HG03139 (cell line): ENCODE measurements around the gene WDFY1.
A peak's percentile ranks its signal among the peaks of the same experiment; 100 is the strongest.

Experiments
- ATAC-seq: cut with Tn5 transposase; IDR thresholded peaks from one replicate; pipeline ENCODE4 v1.9.1; 2021; ENCODE audit not compliant: unreplicated experiment

The WDFY1 gene

GRCh38 chr2:223944703-223945531, at the start of gene WDFY1:
Gene WDFY1 (minus strand): TSS chr2:223945335. CDS start chr2:223945284, 51 bp downstream.
- peak; percentile 76 for ATAC-seq

GRCh38 chr2:223994562-223995162, 49.5 kb upstream of the WDFY1 start:
- no peak for ATAC-seq

- ATAC-seq, result no peak
Measured at GRCh38 chr2:223993634-223994232, 48.6 kb upstream of the WDFY1 start.

GRCh38 chr2:223991611-223992010, 46.5 kb upstream of the WDFY1 start:
- no peak for ATAC-seq

- ATAC-seq, result no peak
Measured at GRCh38 chr2:223989856-223990232, 44.7 kb upstream of the WDFY1 start.

GRCh38 chr2:223989206-223989855, 44.2 kb upstream of the WDFY1 start:
- ATAC-seq, result no peak

- ATAC-seq, result no peak
Measured at GRCh38 chr2:223981241-223981640, 36.1 kb upstream of the WDFY1 start.

GRCh38 chr2:223980803-223981202, 35.7 kb upstream of the WDFY1 start:
- ATAC-seq, result no peak

GRCh38 chr2:223980397-223980735, 35.2 kb upstream of the WDFY1 start:
- no peak for ATAC-seq

GRCh38 chr2:223979730-223980396, 34.7 kb upstream of the WDFY1 start:
- no peak for ATAC-seq

GRCh38 chr2:223978451-223978850, 33.3 kb upstream of the WDFY1 start:
- no peak for ATAC-seq

- ATAC-seq, result no peak
Measured at GRCh38 chr2:223976635-223977226, 31.6 kb upstream of the WDFY1 start.

- ATAC-seq, result no peak
Measured at GRCh38 chr2:223973606-223974005, 28.5 kb upstream of the WDFY1 start.

GRCh38 chr2:223972656-223973102, 27.5 kb upstream of the WDFY1 start:
- no peak for ATAC-seq

GRCh38 chr2:223971731-223972130, 26.6 kb upstream of the WDFY1 start:
- ATAC-seq, result no peak

GRCh38 chr2:223970343-223971128, 25.4 kb upstream of the WDFY1 start:
- peak; percentile 68 for ATAC-seq

- no peak for ATAC-seq
Measured at GRCh38 chr2:223969856-223970255, 24.7 kb upstream of the WDFY1 start.

- no peak for ATAC-seq
Measured at GRCh38 chr2:223969315-223969714, 24.2 kb upstream of the WDFY1 start.

GRCh38 chr2:223967981-223968380, 22.8 kb upstream of the WDFY1 start:
- ATAC-seq, result no peak

GRCh38 chr2:223959688-223960087, 14.6 kb upstream of the WDFY1 start:
- ATAC-seq, result no peak
